Fibroblast of villous mesenchyme (primary cell): ENCODE data around the gene CPSF4. TPM values are rescaled to one million over a fixed set of nuclear protein-coding genes. Genes with fewer than 3 reads are reported as not detected.

Experiments used
- DNase-seq: peaks from one replicate; pipeline ENCODE4 v3.0.0-alpha.2; 2010; ENCODE audit warnings: low read depth
- H3K4me3 ChIP-seq: 2 replicates; pipeline ENCODE4 v1.5.1; 2011; ENCODE audit warnings: low read depth, mild to moderate bottlenecking, low read length
- CTCF ChIP-seq: IDR thresholded peaks from 2 replicates; pipeline ENCODE4 v1.5.1; 2012; ENCODE audit warnings: low read depth, mild to moderate bottlenecking, low read length; ENCODE audit not compliant: insufficient read depth
- total RNA-seq: library from RNA; depleted of rRNA; stranded (reverse); fragments of >200 nt; gene quantifications from 2 replicates; pipeline ENCODE4 v1.2.3, GENCODE V29; 2012

The CPSF4 gene
- total RNA-seq, 1 donor, result 38.4 TPM

GRCh38 chr7:99419323-99420021 is 19.3 kb upstream of the CPSF4 start:
- H3K4me3 ChIP-seq, result no peak overlapping the region
- no peak for TF ChIP-seq CTCF
- no peak for DNase-seq

- TF ChIP-seq CTCF, result no peak
- DNase-seq, result no peak
- no peak overlapping the region for H3K4me3 ChIP-seq
Observed at GRCh38 chr7:99420213-99420612, 18.5 kb upstream of the CPSF4 start.

GRCh38 chr7:99420986-99421385 is 17.8 kb upstream of the CPSF4 start:
- no peak overlapping the region for H3K4me3 ChIP-seq
- no peak for TF ChIP-seq CTCF
- DNase-seq, result no peak

GRCh38 chr7:99422186-99422585 is 16.6 kb upstream of the CPSF4 start:
- no peak overlapping the region for H3K4me3 ChIP-seq
- no peak for DNase-seq
- no peak for TF ChIP-seq CTCF

GRCh38 chr7:99422625-99423024 is 16.1 kb upstream of the CPSF4 start:
- DNase-seq, result no peak
- H3K4me3 ChIP-seq, result no peak overlapping the region
- TF ChIP-seq CTCF, result no peak

- TF ChIP-seq CTCF, result no peak
- no peak overlapping the region for H3K4me3 ChIP-seq
- DNase-seq, result no peak
Observed at GRCh38 chr7:99424932-99425730, 13.6 kb upstream of the CPSF4 start.
